OCI-M1 (cell line): Measurements from ENCODE around the gene PKD2L1.
"Not testable (repeated sequence)": the region's sequence is repeated elsewhere in the genome, so short reads cannot be mapped to it uniquely, and the experiment has no call there.

ENCODE experiments used
- DNase-seq: peaks from one replicate; lab custom pipeline; 2025; lab: John Stamatoyannopoulos, UW

The PKD2L1 gene

GRCh38 chr10:100286051-100287033 lies 43.7 kb downstream of the PKD2L1 start, which contains the start of gene BLOC1S2:
TSS of gene BLOC1S2 (minus strand) at chr10:100286680. CDS start at chr10:100286659, 21 bp downstream.
- peak; percentile 96 for DNase-seq

- DNase-seq = not testable (repeated sequence)
Observed at GRCh38 chr10:100285326-100285725, 44.7 kb downstream of the PKD2L1 start.

- DNase-seq = no peak
Observed at GRCh38 chr10:100282907-100283306, 47.1 kb downstream of the PKD2L1 start.

- DNase-seq = not testable (repeated sequence)
Observed at GRCh38 chr10:100276971-100277370, 53.1 kb downstream of the PKD2L1 start.

GRCh38 chr10:100267239-100268104 lies 62.6 kb downstream of the PKD2L1 start, which contains the start of gene CWF19L1:
TSS of gene CWF19L1 (minus strand) at chr10:100267638. CDS start at chr10:100267593, 45 bp downstream.
- DNase-seq = peak; percentile 92

GRCh38 chr10:100265821-100266485 lies 64.1 kb downstream of the PKD2L1 start:
- DNase-seq = no peak

- DNase-seq = no peak
Observed at GRCh38 chr10:100254191-100254590, 75.8 kb downstream of the PKD2L1 start.

- no peak for DNase-seq
Observed at GRCh38 chr10:100253041-100253440, 77.0 kb downstream of the PKD2L1 start.

- DNase-seq = no peak
Observed at GRCh38 chr10:100248820-100249219, 81.2 kb downstream of the PKD2L1 start.

- no peak for DNase-seq
Observed at GRCh38 chr10:100245484-100246220, 84.4 kb downstream of the PKD2L1 start.

GRCh38 chr10:100239851-100240250 lies 90.2 kb downstream of the PKD2L1 start:
- no peak for DNase-seq

- DNase-seq = no peak
Observed at GRCh38 chr10:100238429-100238828, 91.6 kb downstream of the PKD2L1 start.
